Hindlimb muscle (tissue), 1 donor: ENCODE results near the gene SFT2D3. TPM values are rescaled to one million over a fixed set of nuclear protein-coding genes. Genes with fewer than 3 reads are reported as not detected.

Experiments
- DNase-seq: peaks from one replicate; pipeline ENCODE4 v3.0.0-alpha.2; 2013
- polyA plus RNA-seq: library from polyadenylated mRNA; unstranded; fragments of 120-200 nt; gene quantifications from one replicate; pipeline ENCODE4 v1.2.1, GENCODE V29; 2013; ENCODE audit not compliant: insufficient read length

The SFT2D3 gene, protein sequence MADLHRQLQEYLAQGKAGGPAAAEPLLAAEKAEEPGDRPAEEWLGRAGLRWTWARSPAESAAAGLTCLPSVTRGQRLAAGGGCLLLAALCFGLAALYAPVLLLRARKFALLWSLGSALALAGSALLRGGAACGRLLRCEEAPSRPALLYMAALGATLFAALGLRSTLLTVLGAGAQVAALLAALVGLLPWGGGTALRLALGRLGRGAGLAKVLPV
- polyA plus RNA-seq = not detected

DNA sequence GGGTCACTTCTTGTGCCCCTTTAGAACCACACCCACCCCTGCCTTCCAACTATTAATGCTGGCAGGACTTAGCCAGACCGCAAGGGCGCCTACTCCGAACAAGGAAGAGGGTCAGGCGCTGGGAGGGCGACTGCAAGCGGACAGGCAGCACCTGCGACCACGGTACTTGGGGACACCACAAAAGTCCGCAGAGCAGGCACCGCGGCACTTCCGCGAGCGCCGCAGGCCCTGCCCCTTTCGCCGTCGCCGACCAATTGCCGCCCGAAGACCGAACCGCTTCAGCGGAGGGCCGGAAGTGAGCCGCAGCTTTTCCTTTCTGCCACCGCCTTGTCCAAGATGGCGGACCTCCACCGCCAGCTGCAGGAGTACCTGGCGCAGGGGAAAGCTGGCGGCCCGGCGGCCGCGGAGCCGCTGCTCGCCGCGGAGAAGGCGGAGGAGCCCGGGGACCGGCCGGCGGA, at the start of gene SFT2D3:
Gene SFT2D3, plus strand, starts transcription at position 305 of the 458 bp plus-strand sequence. Its CDS starts 32 bp downstream, at position 337.
- DNase-seq = peak; percentile 93

DNA sequence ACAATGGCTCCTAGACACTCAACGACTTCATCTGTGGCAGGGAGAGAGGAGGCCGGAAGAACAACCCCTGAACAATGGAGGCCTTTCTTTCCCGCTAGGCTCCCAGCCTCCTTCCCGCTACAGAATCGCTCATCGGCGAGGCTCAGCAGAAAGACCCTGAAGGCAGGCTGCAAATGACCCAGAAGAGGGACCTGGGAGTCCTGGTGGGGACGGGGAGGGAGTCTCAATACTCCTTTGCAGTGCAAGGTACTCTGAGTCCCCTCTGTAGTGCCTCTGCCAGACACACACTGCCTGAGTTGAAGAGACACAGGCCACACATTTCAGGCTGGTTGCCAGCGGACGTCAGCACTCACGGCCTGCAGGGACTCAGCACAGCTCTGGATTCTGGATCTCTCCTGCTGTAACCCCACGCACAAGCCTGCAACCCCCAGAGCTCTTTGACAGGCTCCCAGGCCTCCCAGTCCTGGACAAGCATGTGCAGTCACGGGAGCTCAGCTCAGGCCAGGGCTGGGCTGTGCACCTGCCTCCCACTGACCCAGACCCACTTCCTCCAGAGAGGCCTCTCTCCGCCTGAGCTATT, 49.2 kb upstream of the SFT2D3 start:
- DNase-seq = peak; percentile 68

DNA sequence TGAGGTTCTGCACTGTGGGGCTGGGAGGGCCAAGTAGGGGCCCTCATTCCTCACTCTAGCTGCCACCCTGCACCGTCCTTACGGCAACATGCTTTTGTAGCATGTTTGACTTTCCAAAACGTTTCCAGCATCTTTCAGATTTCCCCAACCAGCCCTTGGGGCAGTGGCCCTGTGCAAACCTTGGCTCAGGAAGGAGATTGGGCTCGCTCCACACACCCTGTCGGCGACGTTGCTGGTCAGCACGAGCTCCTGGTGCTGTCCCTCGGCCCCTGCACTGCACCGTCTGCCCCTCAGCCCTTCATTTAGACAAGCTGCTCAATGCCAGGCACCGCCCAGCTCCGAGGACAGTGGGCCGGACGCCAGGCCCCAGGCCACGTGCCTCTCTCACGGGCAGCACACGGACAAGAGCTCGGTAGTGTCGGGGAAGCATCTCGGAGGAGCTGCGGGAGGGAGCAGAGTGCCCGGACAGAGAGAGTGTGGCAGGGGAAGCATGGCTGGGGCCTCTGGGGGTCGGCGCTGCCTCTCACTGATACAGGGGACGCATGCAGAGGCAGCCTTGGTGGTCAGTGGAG, 48.4 kb upstream of the SFT2D3 start:
- DNase-seq = no peak

DNA sequence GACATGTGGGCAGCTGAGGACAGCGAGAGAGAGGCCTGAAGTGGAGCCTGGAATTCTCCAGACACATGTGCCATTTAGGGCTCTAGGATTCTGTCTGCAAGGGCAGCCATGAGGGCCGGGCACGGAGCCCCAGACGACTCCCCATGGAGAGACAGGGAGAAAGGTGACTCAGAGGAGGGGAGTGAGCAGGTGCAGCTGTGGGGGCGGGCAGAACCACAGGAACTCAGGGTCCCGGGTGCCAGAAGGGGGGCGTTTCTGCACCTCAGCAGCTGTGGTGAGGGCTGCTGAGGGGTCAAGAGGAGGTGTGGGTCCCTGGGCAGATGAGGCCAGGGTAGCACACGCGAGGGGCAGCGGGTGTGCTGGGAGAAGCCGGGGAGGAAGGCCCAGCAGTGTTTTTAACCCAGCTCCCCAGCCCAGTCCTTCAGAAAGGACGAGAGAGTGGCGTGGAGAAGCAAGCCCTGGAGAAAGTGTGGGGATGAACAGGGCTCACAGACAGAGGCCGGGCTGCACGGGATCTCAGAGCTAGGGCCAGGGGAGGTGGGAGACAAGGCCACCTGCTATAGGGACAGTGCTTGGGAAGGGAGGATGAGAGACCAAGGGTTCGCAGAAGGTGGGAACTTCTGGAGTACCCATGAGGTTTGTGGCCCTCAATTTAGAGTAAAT, 47.7 kb upstream of the SFT2D3 start:
- DNase-seq = no peak

DNA sequence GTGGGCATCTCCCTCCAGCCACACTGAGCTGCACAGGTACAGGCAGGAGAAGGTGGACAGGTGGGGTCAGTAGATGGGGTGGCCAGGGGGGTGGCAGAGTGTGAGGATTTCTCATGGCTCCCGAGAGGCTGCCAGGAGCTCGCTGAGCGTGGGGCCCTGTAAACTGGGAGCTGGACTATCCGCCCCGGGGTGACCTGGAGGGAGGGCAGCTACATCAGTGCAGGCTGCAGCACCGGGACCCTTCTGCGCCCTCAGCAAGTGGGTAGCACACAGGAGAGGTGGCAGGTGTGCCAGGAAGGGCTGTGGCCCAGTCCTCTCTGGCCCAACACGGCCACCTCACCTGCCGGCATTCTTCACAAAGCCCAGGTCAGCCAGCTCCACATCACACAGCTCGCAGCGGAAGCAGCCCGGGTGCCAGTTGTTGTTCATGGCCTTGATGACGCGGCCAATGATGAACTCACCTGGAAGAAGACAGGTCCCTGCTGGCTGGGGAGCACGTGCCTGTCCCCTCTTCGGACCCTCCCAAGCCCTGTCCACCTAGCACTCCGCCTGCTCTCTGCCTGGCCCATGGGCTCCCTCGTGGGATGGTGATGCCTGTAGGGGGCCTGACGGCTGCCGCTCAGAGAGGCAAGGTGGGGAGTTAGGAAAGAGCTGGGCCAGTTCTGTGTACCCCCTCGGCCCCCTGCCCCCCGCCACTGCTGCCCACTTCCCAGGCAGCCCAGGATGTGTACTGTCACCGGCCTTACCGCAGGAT, 47.0 kb upstream of the SFT2D3 start:
- no peak for DNase-seq

DNA sequence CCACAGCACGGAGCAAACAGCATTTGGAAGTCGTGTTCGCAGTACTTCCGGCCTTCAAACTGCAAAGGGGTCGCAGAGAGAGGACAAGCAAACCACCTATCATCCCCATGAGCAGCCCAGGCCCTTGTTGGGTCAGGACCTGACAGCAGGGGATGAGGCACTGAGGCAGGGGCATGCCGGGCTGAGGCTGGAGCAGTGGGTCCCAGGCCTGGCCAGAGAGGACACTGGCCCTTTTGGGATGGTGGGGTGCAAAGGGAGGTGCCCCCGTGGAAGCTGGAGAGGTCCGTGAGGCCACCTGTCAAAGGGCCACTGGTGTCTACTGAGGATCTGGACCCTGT, 46.5 kb upstream of the SFT2D3 start:
- no peak for DNase-seq

DNA sequence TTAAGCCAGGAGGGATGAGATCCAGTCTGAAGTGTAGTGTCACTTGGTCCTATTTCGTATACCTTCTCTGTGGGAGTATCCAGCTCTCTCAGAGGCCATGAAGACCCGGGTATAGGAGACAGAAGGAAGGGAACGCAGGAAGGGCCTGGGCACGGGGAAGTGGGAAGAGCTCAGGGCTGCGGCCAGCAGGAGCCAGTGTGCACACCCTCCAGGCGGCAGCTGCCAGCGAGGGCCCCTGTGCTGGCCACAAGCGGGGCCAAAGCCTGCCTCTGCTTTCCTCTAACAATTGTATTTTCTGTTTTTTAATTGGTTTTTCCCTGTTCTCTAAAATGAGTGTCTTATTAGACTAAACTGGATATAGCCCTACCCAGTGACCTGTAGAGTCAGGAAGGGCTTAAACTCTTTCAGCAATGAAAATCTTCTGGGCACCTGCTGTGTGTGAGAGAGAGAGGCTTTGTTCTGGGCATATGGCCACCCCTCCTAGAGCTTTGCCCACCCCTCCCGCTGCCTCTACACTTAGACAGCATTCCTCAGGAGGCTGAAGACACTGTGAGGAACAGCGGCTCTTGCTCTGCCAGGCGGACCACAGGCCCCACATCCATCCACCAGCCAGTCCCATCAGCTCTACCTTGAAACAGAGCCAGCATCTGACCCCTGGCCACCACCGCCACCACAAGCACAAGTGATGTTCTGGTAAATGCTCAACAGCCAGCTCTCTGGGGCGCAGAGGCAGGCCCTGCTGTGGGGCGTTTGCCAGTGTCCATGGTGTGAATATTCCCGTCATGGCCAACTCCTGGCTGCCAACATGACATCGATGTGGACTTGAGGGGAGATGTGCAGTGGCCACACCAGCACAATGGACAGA, 45.9 kb upstream of the SFT2D3 start:
- DNase-seq = no peak

DNA sequence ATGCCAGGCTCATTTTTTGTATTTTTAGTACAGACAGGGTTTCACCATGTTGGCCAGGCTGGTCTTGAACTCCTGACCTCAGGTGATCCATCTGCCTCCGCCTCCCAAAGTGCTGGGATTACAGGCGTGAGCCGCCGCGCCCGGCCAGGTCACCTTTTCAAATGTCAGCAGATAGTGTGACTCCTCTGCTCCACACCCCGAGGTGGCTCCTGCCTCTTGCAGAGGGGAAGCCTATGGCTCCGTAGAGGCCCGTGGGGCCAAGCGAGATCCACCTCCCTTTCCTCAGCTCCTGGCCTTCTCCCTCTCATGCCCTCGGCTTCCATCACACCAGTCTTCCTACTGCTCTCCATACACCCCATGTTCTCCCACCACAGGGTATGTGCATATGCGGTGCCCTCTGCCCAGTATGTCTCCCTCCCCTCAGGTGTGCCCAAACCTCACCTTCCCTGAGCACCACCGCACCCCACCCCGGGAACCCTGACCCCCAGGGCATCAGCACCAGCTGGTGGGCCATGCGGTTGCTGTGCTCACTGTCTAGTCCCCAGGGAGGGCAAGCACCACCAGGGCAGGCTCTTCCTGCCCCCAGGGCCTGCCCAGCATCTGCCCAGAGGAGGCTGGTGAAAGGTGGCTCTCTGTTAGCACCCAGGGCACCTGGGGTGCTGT, 44.6 kb upstream of the SFT2D3 start:
- no peak for DNase-seq

DNA sequence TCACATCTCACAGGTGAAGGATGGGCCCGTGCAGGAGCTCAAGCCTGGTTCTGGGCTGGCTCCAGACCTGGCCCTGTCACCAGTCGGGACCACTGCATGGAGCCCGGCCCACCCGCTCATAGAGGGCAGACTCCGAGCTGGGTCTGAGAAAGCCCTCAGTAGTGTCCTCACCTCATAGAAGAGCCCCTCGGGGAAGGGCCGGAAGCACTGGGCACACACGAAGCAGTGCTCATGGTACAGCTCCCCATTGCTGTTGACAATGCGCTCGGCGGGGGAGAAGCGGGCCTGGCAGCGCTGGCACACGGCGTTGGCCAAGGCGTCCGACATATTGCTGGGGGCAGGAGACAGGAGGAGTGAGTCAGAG, 44.1 kb upstream of the SFT2D3 start:
- DNase-seq = no peak

DNA sequence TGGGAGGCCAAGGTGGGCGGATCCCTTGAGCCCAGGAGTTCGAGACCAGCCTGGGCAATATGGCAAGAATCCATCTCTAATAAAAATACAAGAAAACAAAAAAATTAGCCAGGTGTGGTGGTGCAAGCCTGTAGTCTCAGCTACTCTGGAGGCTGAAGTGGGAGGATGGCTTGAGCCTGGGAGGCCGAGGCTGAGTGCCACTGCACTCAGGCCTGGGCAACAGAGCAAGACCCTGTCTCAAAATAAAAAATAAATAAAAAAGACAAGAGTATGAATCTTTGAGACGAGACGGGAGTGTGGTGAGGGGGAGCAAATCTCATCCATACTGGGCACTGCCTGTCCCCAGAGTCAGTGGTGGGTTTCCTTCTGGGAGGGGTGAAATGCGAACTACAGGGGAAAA, 43.2 kb upstream of the SFT2D3 start:
- no peak for DNase-seq

DNA sequence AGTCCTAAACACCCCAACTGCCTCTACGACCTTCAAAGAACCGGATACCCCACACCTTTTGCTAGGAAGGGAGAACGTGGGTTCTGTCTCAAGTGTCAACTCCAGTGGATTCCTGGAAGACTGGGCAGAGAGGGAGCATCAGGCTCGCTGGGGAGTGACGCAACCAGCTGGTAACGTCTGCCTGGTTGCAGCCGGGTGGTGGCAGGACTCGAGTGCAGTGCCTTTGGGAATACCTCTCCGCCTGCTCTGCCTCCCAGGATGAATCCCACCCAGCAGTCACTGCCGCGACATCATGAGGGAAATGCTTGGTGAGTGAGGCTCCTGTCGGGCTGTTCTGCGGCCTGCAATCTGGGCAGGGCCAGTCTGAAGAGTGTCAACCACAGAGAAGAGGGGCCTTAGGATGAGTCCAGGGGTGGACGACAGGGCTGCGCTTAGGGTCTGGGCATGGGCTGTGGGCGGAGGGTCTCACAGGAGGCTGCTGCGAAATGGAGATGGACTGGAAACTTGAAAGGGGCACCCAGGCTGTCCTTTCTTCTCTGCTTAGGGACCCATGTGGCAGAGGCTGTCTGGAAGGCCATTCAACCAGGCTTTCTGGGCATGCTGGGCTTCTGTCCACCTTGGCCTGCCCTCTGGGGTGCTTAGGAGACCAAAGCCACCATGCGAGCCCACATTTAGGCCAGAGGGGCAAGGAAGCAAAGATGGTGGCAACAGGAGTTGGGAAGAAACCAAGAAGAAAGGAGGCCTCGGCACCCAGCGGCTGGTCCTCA, 42.5 kb upstream of the SFT2D3 start:
- no peak for DNase-seq

DNA sequence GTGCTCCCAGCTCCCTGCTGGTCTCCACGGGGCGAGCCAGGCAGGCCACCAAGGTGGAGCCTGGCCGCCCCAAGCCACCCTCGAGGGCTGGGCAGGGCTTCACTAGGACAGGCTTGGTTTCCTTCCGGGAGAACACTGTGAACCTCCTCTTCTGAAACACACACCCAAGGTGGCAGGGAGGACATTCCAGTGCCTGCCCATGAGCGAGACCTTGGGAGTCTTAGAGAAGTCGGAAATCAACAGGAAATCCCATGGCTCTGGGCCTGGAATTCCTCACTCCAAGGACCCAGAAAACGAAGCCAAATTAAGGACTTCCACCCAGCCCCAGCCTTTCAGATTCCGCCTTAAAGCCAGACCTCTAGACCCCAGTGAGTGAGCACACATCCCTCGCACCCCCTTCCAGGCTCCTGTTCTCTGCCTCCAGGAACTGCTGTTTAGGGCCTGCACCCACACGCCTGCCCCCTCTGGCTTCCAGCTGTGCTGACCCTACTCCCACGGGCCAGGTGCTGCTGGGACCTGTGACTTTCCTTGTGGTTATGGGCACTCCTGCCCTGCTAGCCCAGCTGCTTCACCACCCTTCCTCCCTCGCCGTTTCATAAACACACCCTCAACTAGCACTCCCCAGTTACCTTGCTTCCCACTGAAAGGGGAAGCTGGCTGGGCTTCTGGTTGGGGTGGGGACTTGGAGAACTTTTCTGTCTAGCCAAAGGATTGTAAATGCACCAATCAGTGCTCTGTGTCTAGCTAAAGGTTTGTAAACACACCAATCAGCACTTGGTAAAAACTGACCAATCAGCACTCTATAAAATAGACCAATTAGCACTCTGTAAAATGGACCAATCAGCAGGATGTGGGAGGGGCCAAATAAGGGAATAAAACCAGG, 41.6 kb upstream of the SFT2D3 start:
- DNase-seq = no peak

DNA sequence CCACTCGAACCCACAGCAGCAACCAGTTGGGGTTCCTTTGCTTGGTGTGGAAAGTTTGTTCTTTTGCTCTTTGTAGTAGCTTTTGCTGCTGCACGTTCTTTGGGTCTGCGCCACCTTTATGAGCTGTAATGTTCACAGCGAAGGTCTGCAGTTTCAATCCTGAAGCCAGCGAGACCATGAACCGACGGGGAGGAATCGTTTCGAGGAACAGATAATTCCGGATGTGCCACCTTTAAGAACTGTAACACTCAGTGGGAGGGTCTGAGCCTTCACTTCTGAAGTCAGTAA, 41.1 kb upstream of the SFT2D3 start:
- no peak for DNase-seq

DNA sequence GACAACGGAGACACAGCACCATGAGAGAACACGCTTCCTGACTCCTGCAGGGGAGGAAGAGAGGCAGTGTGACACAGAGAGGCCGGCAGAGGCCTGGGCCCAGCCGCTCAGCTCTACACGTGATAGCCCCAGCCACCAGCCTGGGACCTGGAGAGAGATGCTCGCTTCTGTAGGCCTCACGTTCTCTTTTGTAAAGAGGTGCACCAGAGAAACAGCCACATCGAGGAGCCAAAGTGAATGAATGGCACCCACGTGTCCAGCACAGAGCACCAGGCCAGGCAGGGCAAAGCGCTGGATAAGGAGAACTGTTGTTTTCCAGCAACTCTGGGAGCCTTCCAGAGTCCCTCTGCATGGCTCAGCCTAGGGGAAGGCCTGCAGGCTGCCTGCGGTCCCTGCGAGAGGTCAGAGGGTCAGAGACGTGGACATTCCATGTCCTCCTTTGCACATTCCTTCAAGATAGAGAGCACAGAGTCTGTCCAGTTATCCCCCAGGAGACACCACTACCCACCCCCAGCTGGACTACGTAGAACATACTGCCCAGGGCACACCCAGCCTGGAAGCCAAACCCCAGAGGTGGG, 40.1 kb upstream of the SFT2D3 start:
- no peak for DNase-seq

DNA sequence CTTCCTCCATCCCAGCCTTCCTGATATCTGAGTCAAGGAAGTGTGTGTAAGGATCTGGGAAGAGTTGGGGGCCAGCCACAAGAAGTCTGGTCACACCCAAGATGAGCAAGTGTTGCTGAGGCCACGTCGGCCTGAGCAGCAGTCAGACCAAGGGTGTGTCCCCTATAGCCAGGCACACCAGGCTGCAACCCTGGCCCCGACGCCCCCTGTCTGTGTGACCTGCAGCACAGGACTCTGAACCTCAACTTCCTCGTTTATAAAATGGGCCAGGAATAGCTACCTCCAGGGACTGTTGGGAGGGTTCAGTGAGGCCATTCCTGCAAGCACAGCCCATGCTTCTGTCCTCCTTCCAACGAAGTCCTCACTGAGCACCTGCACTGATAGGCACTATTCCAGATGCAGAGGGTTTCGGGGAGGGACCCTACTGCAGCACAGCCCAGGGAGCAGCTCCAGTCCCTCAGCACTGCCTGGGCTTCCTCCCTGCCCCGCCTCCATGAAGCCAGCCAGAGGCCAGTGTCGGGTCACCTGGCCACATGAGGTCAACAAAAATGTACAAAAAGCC, 39.3 kb upstream of the SFT2D3 start:
- no peak for DNase-seq

DNA sequence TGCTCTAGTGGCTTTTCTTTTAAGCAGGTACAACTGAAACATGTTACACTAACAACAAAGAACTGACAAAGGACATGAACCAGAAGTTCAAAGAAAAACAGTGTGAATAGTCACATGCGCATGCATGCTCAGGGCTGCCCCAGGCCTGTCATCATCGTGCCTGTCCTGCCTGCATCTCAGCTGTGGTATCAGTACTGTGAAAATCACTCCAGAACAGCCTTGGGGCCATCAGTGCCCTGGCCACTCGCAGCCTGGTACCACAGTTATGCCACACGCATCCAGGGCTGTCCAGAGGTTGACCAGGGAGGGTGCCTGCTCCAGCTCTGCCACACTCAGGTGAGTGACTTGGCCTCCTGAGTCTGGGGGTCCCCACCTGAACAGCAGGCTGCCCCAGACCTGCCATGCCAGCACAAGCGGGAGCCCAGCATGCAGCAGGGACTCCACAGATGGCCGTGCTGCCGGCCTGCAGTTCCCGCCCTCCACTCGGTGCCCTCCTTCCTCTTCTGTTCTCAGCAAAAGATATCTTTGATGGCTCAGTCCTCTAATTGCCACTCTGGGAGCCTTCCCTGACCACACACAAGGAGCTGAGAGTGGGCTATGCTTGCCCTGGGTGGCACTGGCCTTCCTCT, 38.2 kb upstream of the SFT2D3 start:
- no peak for DNase-seq

DNA sequence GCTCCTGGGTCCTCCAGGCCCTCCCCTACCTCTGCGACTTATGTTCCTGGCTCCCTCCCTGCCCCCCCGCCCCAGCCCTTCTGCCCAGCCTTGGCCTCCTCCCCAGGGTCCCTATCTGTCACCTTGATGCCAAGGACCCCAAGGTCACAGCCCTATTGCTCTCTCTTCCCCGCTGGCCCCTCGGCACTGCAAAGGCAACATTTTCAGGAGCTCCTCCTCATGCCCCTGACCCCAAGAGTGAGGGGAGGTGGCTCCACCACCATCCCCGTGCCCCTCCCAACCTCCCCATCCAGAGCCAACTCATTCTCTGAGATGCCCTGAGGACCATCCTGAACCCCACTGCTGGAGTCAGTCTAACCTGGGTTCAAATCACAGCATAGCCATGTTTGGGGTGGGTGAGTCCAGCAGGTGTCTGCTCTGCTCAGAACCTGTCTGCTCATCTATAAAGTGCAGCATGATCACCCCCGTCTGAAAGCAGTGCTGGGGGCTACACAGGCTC, 37.7 kb upstream of the SFT2D3 start:
- DNase-seq = no peak

DNA sequence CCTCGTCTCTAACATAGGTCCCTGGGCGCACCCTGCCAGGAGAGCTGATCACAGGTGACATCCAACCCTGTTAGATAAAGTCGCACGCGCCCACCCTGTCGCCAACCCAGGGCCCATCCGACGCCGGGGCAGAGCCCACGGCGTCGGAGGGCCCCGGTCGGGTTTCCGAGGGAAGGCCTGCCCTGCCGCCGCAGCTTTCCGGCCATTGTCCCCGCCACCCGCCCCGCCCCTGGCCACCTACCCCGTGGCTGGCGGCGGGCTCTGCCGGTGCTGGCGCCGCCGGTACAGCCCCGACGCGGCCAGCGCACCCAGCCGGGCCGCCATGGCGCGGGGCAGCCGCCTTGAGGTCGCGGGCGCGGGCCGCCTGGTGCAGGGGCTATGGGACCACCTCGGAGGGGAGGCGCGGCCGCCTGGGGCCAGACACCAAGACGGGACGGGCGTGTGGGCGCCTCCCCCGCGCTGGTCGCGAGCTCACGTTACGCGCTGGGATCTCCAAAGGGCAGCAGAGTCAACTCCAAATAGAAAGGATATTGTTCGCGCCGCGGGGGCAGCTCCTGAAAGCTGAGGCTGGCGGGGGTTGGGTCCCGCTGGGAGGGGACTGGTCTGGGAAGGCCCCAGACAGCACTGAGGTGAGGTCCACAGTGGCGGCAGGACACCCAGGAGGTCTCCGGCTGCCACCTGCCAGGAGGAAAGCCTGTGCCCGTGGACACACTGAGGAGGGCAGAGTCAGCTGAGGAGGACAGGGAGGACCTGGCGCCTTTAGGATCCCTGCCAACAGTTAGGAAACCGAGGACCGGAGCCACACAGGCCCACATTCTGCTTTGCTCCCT, 37.0 kb upstream of the SFT2D3 start:
- DNase-seq = no peak
